Suprapubic skin (tissue), 4 donors: Measurements from ENCODE around the gene GRWD1.

Experiments
- EP300 ChIP-seq: sonication (generic); formaldehyde crosslinking; IDR thresholded peaks from one replicate; pipeline ENCODE4 v1.6.1; 2017; ENCODE audit warnings: antibody characterized with exemption
- POLR2A ChIP-seq, 2 donors: fragments of 450-650 bp; IDR thresholded peaks; one replicate each; pipeline ENCODE4 v1.6.1; 2017; ENCODE audit warnings: antibody characterized with exemption in 2 of 2, mild to moderate bottlenecking in 2 of 2, moderate library complexity in 2 of 2
- POLR2AphosphoS5 ChIP-seq, 3 donors: sonication (generic); formaldehyde crosslinking; IDR thresholded peaks; one replicate each; pipeline ENCODE4 v1.6.1; 2017; ENCODE audit warnings: antibody characterized with exemption in 3 of 3
- TF ChIP-seq, protein P1 (sequence below), 2 donors: fragments of 200-600 bp in 1 of 2; fragments of 450-650 bp in 1 of 2; sonication (generic) in 1 of 2; IDR thresholded peaks; one replicate each; pipeline ENCODE4 v1.5.1; 2016 to 2019; ENCODE audit warnings: antibody characterized with exemption in 2 of 2, mild to moderate bottlenecking in 1 of 2, moderate library complexity in 1 of 2

DNA sequence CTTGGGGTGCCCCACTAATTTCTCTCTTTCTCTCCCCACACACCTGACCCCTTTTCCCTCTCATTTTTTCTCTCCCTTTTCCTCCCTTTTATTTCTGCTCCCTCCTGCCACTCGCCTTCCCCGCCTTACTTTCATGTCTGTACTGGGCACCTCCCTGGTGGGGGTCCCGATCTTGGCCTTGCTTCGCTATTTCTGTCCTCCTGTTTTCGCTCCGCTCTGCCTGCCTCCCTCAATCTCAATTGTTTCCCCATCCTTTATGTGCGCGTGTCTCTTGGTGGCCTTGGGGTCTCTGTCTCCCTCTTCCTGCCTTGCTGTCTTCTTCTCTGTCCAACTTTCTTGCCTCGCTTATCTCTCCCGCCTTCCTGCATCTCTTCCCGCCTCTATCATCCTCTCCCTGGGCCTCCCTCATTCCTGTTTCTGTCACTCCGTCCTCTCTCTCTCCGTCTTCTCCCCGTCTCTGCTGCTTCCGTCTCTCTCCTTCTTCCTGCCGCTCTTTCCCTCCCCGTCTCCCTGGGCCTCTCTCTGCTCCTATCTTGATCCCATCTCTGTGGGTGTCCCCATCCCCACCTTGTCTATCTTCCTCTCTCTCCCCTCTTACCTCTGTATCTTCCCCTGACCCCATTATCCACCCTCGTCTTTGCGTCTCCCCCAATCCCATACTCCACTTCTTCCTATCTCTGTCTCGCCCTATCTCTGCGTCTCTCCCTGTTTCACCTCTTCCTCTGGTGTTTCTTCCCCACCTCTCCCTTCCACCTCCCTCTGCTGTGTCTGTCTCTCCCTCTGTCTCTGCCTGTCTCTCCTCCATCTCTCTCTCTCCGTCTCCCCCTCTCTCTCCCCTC, 48.3 kb upstream of the GRWD1 start:
- TF ChIP-seq POLR2AphosphoS5 (IDR thresholded peaks at IDR 0.05), result no peak
- TF ChIP-seq, protein P1, sequence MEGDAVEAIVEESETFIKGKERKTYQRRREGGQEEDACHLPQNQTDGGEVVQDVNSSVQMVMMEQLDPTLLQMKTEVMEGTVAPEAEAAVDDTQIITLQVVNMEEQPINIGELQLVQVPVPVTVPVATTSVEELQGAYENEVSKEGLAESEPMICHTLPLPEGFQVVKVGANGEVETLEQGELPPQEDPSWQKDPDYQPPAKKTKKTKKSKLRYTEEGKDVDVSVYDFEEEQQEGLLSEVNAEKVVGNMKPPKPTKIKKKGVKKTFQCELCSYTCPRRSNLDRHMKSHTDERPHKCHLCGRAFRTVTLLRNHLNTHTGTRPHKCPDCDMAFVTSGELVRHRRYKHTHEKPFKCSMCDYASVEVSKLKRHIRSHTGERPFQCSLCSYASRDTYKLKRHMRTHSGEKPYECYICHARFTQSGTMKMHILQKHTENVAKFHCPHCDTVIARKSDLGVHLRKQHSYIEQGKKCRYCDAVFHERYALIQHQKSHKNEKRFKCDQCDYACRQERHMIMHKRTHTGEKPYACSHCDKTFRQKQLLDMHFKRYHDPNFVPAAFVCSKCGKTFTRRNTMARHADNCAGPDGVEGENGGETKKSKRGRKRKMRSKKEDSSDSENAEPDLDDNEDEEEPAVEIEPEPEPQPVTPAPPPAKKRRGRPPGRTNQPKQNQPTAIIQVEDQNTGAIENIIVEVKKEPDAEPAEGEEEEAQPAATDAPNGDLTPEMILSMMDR (IDR thresholded peaks at IDR 0.05), result no peak
- TF ChIP-seq POLR2A (IDR thresholded peaks at IDR 0.05), result no peak
- TF ChIP-seq EP300, result no peak
